GM12878 (cell line): ENCODE measurements around the gene EYS. TPM values are rescaled to one million over a fixed set of nuclear protein-coding genes. Genes with fewer than 3 reads are reported as not detected.

Source experiments
- ATAC-seq: fragments of 200-7000 bp; cut with Tn5 transposase; 3 replicates; pipeline ENCODE4 v1.9.1; 2020; ENCODE audit warnings: mild to moderate bottlenecking, moderate library complexity
- BruUV-seq: library from RNA; stranded (reverse); fragments of 400-500 nt; replicated peaks from 2 replicates; lab custom pipeline; 2021; lab: Mats Ljungman, UMichigan
- CTCF ChIA-PET: fragments of 300-600 bp; sonication (Branson Sonifier 250); formaldehyde crosslinking; extraction: SDS; loops from one replicate; lab custom pipeline; 2021; ENCODE audit warnings: inconsistent platforms; lab: Yijun Ruan, JAX
- POLR2A ChIA-PET: fragments of 350-600 bp; formaldehyde crosslinking; extraction: SDS; loops from one replicate; lab custom pipeline; 2021; ENCODE audit warnings: inconsistent platforms; lab: Charles Lee
- RAD21 ChIA-PET: fragments of 300-600 bp; sonication (Branson Sonifier 250); formaldehyde crosslinking; loops from one replicate; lab custom pipeline; 2023; ENCODE audit warnings: antibody characterized with exemption; ENCODE audit not compliant: unreplicated experiment; lab: Charles Lee
- SMC1A ChIA-PET: fragments of 300-600 bp; sonication (Branson Sonifier 250); formaldehyde crosslinking; loops from one replicate; lab custom pipeline; 2023; ENCODE audit not compliant: unreplicated experiment, uncharacterized antibody; lab: Charles Lee
- DNase-seq: peaks from one replicate; pipeline ENCODE4 v3.0.0-alpha.2; 2011; ENCODE audit warnings: low read depth, low spot score
- FAIRE-seq: peaks from 3 replicates; lab custom pipeline; 2011; peaks lifted over from hg19 to GRCh38; lab: Jason Lieb, UNC
- H2AFZ ChIP-seq: 2 replicates; pipeline ENCODE4 v1.6.0; 2011; ENCODE audit warnings: low read depth, low read length, control low read depth; ENCODE audit not compliant: control insufficient read depth
- H3K27ac ChIP-seq: 2 replicates; pipeline ENCODE4 v1.5.1; 2011; ENCODE audit warnings: control low read depth; ENCODE audit not compliant: control insufficient read depth, insufficient read depth
- H3K27me3 ChIP-seq, 2 experiments: replicated peaks in 1 of 2; 2 replicates each; pipeline versions ENCODE4 v1.6.0 to v1.6.1; 2011; ENCODE audit warnings: low read length in 1 of 2; ENCODE audit not compliant: control insufficient read depth in 2 of 2, insufficient read depth in 2 of 2
- H3K36me3 ChIP-seq, 2 experiments: 2 replicates each; pipeline ENCODE4 v1.5.1; 2011; ENCODE audit warnings: low read length in 1 of 2; ENCODE audit not compliant: control insufficient read depth in 2 of 2, insufficient read depth in 2 of 2
- H3K4me1 ChIP-seq: 2 replicates; pipeline ENCODE4 v1.6.1; 2011; ENCODE audit warnings: mild to moderate bottlenecking, low read length, moderate library complexity, mixed read lengths; ENCODE audit not compliant: control insufficient read depth, insufficient read depth
- H3K4me2 ChIP-seq: 2 replicates; pipeline ENCODE4 v1.6.0; 2011; ENCODE audit warnings: control low read depth; ENCODE audit not compliant: control insufficient read depth, insufficient read depth
- H3K4me3 ChIP-seq: fragments of 200-600 bp; sonication (generic); 2 replicates; pipeline ENCODE4 v1.5.1; 2016
- H3K79me2 ChIP-seq: 2 replicates; pipeline ENCODE4 v1.6.0; 2011; ENCODE audit warnings: low read length; ENCODE audit not compliant: control insufficient read depth, insufficient read depth
- H3K9ac ChIP-seq: 2 replicates; pipeline ENCODE4 v1.8.0; 2011; ENCODE audit warnings: low read length, control low read depth, mixed read lengths; ENCODE audit not compliant: control insufficient read depth, insufficient read depth
- H3K9me3 ChIP-seq: replicated peaks from 3 replicates; pipeline ENCODE4 v1.5.1; 2011; ENCODE audit warnings: mild to moderate bottlenecking, low read length; ENCODE audit not compliant: control insufficient read depth, insufficient read depth
- H4K20me1 ChIP-seq: 2 replicates; pipeline ENCODE4 v1.6.0; 2011; ENCODE audit not compliant: control insufficient read depth, insufficient read depth
- ATF7 ChIP-seq: fragments of 450-650 bp; IDR thresholded peaks from 2 replicates; pipeline ENCODE4 v1.6.1; 2016; ENCODE audit warnings: low read depth, mild to moderate bottlenecking
- BHLHE40 ChIP-seq, 2 experiments: fragments of 450-650 bp in 1 of 2; IDR thresholded peaks; 2 replicates each; pipeline ENCODE4 v1.6.1; 2011 to 2017; ENCODE audit warnings: low read depth in 2 of 2, borderline replicate concordance in 1 of 2, improper control_type of control experiment in 1 of 2, low read length in 1 of 2, mild to moderate bottlenecking in 1 of 2
- CEBPZ ChIP-seq: fragments of 150-350 bp; IDR thresholded peaks from 2 replicates; pipeline ENCODE4 v1.6.1; 2016; ENCODE audit warnings: low read depth, low read length
- JUNB ChIP-seq: IDR thresholded peaks from 2 replicates; pipeline ENCODE4 v1.6.1; 2016; ENCODE audit warnings: antibody characterized with exemption, mild to moderate bottlenecking
- NFIC ChIP-seq: IDR thresholded peaks from 2 replicates; pipeline ENCODE4 v1.6.1; 2012; ENCODE audit warnings: low read depth, mild to moderate bottlenecking, inconsistent platforms, low read length, moderate library complexity
- NFYA ChIP-seq: IDR thresholded peaks from 2 replicates; pipeline ENCODE4 v1.6.1; 2011; ENCODE audit warnings: low read depth, mild to moderate bottlenecking, low read length, improper control_type of control experiment, borderline replicate concordance
- POLR2AphosphoS2 ChIP-seq: IDR thresholded peaks from 2 replicates; pipeline ENCODE4 v1.6.1; 2011; ENCODE audit warnings: low read depth, mild to moderate bottlenecking, low read length, improper control_type of control experiment, moderate library complexity
- SIX5 ChIP-seq: IDR thresholded peaks from 2 replicates; pipeline ENCODE4 v1.6.1; 2011; ENCODE audit warnings: mild to moderate bottlenecking, low read depth, low read length, moderate library complexity; ENCODE audit not compliant: severe bottlenecking
- SMAD5 ChIP-seq: IDR thresholded peaks from 2 replicates; pipeline ENCODE4 v1.6.1; 2016; ENCODE audit warnings: antibody characterized with exemption, low read depth
- SMARCA5 ChIP-seq: fragments of 450-650 bp; IDR thresholded peaks from 2 replicates; pipeline ENCODE4 v1.6.1; 2017; ENCODE audit warnings: mild to moderate bottlenecking
- USF2 ChIP-seq: IDR thresholded peaks from 2 replicates; pipeline ENCODE4 v1.6.1; 2011; ENCODE audit warnings: low read depth, low read length, improper control_type of control experiment, borderline replicate concordance
- YBX1 ChIP-seq: fragments of 450-650 bp; IDR thresholded peaks from 2 replicates; pipeline ENCODE4 v1.6.1; 2016; ENCODE audit warnings: antibody characterized with exemption
- ZBED1 ChIP-seq: IDR thresholded peaks from 2 replicates; pipeline ENCODE4 v1.6.1; 2016; ENCODE audit warnings: borderline replicate concordance
- WGBS: methylation state at CpG from one replicate; pipeline ENCODE4 v1.1.6; 2016; ENCODE audit warnings: low lambda C conversion rate; ENCODE audit not compliant: insufficient replicate concordance, insufficient coverage; ENCODE audit errors: missing lambda C conversion rate; 5-methylcytosine and 5-hydroxymethylcytosine counted together
- in situ Hi-C: fragments of 300-500 bp; cut with MboI; formaldehyde crosslinking; loops from 9 replicates; pipeline ENCODE4 v1.14.3; 2018; ENCODE audit warnings: mixed read lengths
- intact Hi-C: fragments of 100-400 bp; cut with micrococcal nuclease; formaldehyde crosslinking; loops from one replicate; pipeline ENCODE4 v1.14.2; 2022; ENCODE audit not compliant: unreplicated experiment
- polyA plus RNA-seq, 11 experiments: library from polyadenylated mRNA; depleted of rRNA in 4 of 11; unstranded in 6 of 11; stranded (reverse) in 5 of 11; fragments of >200 nt; fragmentation: Nextera tagmentation in 4 of 11; fragmentation: Illumina TruSeq in 1 of 11; extraction: Ambion mirVana in 4 of 11; extraction: Trizol in 1 of 11; gene quantifications; 1 replicate in 1 of 11; 2 replicates in 10 of 11; pipeline versions ENCODE4 v1.2.1 to v1.2.3, GENCODE V29; 2011 to 2016; ENCODE audit warnings: inconsistent platforms in 2 of 11, missing spikeins in 2 of 11, low read depth in 1 of 11
- total RNA-seq, 4 experiments: library from RNA; depleted of rRNA in 3 of 4; stranded (reverse); fragments of >200 nt in 3 of 4; fragmentation: Illumina TruSeq in 1 of 4; extraction: Trizol in 1 of 4; gene quantifications; 2 replicates each; pipeline versions ENCODE4 v1.2.1 to v1.2.3, GENCODE V29; 2013 to 2021
- TF ChIP-seq, protein P1 (sequence below): fragments of 450-650 bp; formaldehyde crosslinking; IDR thresholded peaks from 2 replicates; pipeline ENCODE4 v1.4.0; 2020; ENCODE audit warnings: mild to moderate bottlenecking, moderate library complexity
- TF ChIP-seq, protein P2 (sequence below): IDR thresholded peaks from 2 replicates; pipeline ENCODE4 v1.6.1; 2012; ENCODE audit warnings: low read depth, low read length, improper control_type of control experiment

Gene EYS
- total and polyA plus RNA-seq, 10 of the 15 experiments (the other 5 are each of a cell fraction or from before 2014, with no cell fraction given) = under 0.01 to 0.14 (median 0.02) TPM; not detected in 1

DNA sequence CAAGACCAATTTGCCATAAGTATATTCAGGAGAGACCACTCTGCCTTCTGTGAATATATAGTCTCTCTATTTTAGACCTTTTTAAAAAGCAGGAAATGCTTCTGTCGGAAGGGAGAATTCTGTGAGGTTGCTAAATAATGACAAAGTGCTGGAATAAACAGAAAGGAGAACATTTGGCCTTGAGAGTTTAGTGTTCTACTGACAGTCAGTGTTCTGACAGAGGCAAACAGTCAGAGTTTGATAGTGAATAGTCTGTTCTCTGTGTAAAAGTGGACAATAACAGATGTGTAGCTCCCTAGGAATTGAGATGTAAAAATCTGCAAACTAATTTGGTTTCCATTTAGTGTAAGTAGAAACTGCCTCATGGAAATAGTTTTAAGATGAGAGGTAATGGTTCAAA lies 1850.8 kb downstream of the EYS start (continued):
- TF ChIP-seq POLR2AphosphoS2 (no peak), ZBED1 (no peak)

- H3K36me3 ChIP-seq = no peaks in the 10 kb centered on the region
- H3K4me1 ChIP-seq = no peaks in the 10 kb centered on the region
- H2AFZ ChIP-seq = no peak overlapping the region
- H3K4me3 ChIP-seq = no peak overlapping the region
- RAD21 ChIA-PET = no interaction called here
- H3K79me2 ChIP-seq = no peaks in the 10 kb centered on the region
- no peaks in the 10 kb centered on the region for H3K27me3 ChIP-seq
- POLR2A ChIA-PET = no interaction called here
- TF ChIP-seq, protein P1, sequence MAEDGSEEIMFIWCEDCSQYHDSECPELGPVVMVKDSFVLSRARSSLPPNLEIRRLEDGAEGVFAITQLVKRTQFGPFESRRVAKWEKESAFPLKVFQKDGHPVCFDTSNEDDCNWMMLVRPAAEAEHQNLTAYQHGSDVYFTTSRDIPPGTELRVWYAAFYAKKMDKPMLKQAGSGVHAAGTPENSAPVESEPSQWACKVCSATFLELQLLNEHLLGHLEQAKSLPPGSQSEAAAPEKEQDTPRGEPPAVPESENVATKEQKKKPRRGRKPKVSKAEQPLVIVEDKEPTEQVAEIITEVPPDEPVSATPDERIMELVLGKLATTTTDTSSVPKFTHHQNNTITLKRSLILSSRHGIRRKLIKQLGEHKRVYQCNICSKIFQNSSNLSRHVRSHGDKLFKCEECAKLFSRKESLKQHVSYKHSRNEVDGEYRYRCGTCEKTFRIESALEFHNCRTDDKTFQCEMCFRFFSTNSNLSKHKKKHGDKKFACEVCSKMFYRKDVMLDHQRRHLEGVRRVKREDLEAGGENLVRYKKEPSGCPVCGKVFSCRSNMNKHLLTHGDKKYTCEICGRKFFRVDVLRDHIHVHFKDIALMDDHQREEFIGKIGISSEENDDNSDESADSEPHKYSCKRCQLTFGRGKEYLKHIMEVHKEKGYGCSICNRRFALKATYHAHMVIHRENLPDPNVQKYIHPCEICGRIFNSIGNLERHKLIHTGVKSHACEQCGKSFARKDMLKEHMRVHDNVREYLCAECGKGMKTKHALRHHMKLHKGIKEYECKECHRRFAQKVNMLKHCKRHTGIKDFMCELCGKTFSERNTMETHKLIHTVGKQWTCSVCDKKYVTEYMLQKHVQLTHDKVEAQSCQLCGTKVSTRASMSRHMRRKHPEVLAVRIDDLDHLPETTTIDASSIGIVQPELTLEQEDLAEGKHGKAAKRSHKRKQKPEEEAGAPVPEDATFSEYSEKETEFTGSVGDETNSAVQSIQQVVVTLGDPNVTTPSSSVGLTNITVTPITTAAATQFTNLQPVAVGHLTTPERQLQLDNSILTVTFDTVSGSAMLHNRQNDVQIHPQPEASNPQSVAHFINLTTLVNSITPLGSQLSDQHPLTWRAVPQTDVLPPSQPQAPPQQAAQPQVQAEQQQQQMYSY (CRISPR knock-in tag) = no peak
- TF ChIP-seq CEBPZ = no peak
- no peak for TF ChIP-seq USF2
- TF ChIP-seq, protein P2, sequence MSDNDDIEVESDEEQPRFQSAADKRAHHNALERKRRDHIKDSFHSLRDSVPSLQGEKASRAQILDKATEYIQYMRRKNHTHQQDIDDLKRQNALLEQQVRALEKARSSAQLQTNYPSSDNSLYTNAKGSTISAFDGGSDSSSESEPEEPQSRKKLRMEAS = no peak
- no peak for TF ChIP-seq SMAD5
- TF ChIP-seq NFIC = no peak
- TF ChIP-seq YBX1 = no peak
- no peak for TF ChIP-seq BHLHE40 (IDR thresholded peaks at IDR 0.05; ENCODE audit: borderline replicate concordance in 1 of 2, low read depth in 2 of 2, low read length in 1 of 2)
- no peak for TF ChIP-seq ATF7
- TF ChIP-seq NFYA = no peak
- no peak for TF ChIP-seq SIX5
- no peak for TF ChIP-seq JUNB
- TF ChIP-seq SMARCA5 = no peak
- CTCF ChIA-PET = no interaction called here
- DNase-seq = no peak
- H3K27ac ChIP-seq = no peak overlapping the region
- BruUV-seq = no TSS peak
- intact Hi-C loops (no loop called here), in situ Hi-C loops (no loop called here)
- no peak overlapping the region for H3K4me2 ChIP-seq
- H4K20me1 ChIP-seq = no peaks in the 10 kb centered on the region
- H3K9ac ChIP-seq = no peak overlapping the region
- WGBS = 59% methylated on average over 2 of the region's 2 CpGs
- FAIRE-seq = no peak
- H3K9me3 ChIP-seq = no peaks in the 10 kb centered on the region
- ATAC-seq = no peak
- SMC1A ChIA-PET = no interaction called here
These were observed 1862.7 kb downstream of the EYS start for GRCh38 chr6:63844287-63844686.
